ENCODE results near the gene PPP2R5D. TPM values are rescaled to one million over a fixed set of nuclear protein-coding genes. Genes with fewer than 3 reads are reported as not detected.

The PPP2R5D gene
- total and polyA plus RNA-seq, 2 of the 8 experiments (the other 6 are each of a cell fraction or from before 2014, with no cell fraction given), result 52.1 to 55.7 TPM

DNA sequence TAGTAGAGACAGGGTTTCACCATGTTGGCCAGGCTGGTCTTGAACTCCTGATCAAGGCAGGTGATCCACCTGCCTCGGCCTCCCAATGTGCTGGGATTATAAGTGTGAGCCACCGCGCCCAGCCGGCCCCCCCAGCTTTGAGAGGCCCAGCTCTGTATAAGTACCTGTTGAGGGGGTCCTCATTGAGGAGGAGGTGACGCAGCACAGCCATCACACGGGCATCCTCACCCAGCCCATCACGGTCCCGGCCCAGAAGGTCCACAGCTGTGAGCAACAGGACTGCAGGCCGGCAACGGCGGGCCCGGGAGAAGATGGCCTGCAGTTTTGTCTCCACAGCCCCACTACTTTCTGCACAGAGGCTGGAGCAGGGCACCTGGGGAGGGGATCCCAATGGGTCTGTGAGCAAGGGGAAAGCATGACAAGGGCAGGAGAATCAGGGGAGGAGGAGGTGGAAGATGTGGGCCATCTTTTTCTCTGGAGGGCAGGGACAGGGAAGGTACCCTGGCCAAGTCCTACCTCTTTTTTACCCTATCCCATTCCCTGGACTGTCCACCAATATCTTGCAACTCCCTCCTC is 16.2 kb upstream of the PPP2R5D start (continued):
- TF ChIP-seq TAF1 (IDR thresholded peaks at IDR 0.05; ENCODE audit: low read depth, low read length) (no peak), CBX8 (IDR thresholded peaks at IDR 0.05; ENCODE audit: borderline replicate concordance, low read depth, low read length) (no peak), EZH2 (IDR thresholded peaks at IDR 0.05; ENCODE audit: low read depth, low read length, severe bottlenecking) (no peak)
- TF ChIP-seq, protein P1, sequence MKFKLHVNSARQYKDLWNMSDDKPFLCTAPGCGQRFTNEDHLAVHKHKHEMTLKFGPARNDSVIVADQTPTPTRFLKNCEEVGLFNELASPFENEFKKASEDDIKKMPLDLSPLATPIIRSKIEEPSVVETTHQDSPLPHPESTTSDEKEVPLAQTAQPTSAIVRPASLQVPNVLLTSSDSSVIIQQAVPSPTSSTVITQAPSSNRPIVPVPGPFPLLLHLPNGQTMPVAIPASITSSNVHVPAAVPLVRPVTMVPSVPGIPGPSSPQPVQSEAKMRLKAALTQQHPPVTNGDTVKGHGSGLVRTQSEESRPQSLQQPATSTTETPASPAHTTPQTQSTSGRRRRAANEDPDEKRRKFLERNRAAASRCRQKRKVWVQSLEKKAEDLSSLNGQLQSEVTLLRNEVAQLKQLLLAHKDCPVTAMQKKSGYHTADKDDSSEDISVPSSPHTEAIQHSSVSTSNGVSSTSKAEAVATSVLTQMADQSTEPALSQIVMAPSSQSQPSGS (IDR thresholded peaks at IDR 0.05; ENCODE audit: low read length), result no peak
- TF ChIP-seq, protein P2, sequence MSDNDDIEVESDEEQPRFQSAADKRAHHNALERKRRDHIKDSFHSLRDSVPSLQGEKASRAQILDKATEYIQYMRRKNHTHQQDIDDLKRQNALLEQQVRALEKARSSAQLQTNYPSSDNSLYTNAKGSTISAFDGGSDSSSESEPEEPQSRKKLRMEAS (IDR thresholded peaks at IDR 0.05), result no peak

All from H1 (cell line).